Stomach (tissue), 9 donors: Measurements from ENCODE around the gene NR1I3. TPM values are rescaled to one million over a fixed set of nuclear protein-coding genes. Genes with fewer than 3 reads are reported as not detected.
A peak's percentile ranks its signal among the peaks of the same experiment; 100 is the strongest.

Experiments used
- DNase-seq, 2 donors: peaks; one replicate each; pipeline versions ENCODE4 v3.0.0 to v3.0.0-alpha.2; 2013 to 2019
- H3K27ac ChIP-seq, 5 donors: fragments of 200-600 bp in 4 of 5; sonication (generic) in 4 of 5; one replicate each; pipeline ENCODE4 v1.5.1; 2013 to 2019; ENCODE audit warnings: mild to moderate bottlenecking in 1 of 5, moderate library complexity in 1 of 5
- H3K27me3 ChIP-seq, 3 donors: fragments of 200-600 bp; sonication (generic); one replicate each; pipeline ENCODE4 v1.5.1; 2017 to 2019; ENCODE audit warnings: mixed run types in 1 of 3
- H3K36me3 ChIP-seq, 4 donors: fragments of 200-600 bp; sonication (generic); 1 replicate in 3 of 4; 2 replicates in 1 of 4; pipeline ENCODE4 v1.5.1; 2016 to 2019
- H3K4me1 ChIP-seq, 4 donors: fragments of 200-600 bp; sonication (generic); one replicate each; pipeline ENCODE4 v1.5.1; 2016 to 2019
- H3K4me3 ChIP-seq, 4 donors: fragments of 200-600 bp; sonication (generic) in 3 of 4; one replicate each; pipeline ENCODE4 v1.5.1; 2016 to 2019; ENCODE audit warnings: mild to moderate bottlenecking in 1 of 4
- H3K9me3 ChIP-seq, 4 donors: fragments of 200-600 bp; sonication (generic); one replicate each; pipeline ENCODE4 v1.5.1; 2016 to 2019
- EP300 ChIP-seq: sonication (generic); formaldehyde crosslinking; IDR thresholded peaks from one replicate; pipeline ENCODE4 v1.6.1; 2017; ENCODE audit warnings: antibody characterized with exemption
- POLR2A ChIP-seq, 4 donors: fragments of 450-650 bp; IDR thresholded peaks; one replicate each; pipeline ENCODE4 v1.6.1; 2016; ENCODE audit warnings: antibody characterized with exemption in 4 of 4, control low read depth in 2 of 4, mild to moderate bottlenecking in 1 of 4, moderate library complexity in 1 of 4
- POLR2AphosphoS5 ChIP-seq, 3 donors: sonication (generic); formaldehyde crosslinking; IDR thresholded peaks; one replicate each; pipeline ENCODE4 v1.6.1; 2016; ENCODE audit warnings: antibody characterized with exemption in 3 of 3
- WGBS, 5 donors: extraction: QIAGEN DNeasy Blood & Tissue Kit in 3 of 5; methylation state at CpG; one replicate each; pipeline versions ENCODE4 v1.1.5 to v1.1.7; 2013 to 2018; 5-methylcytosine and 5-hydroxymethylcytosine counted together
- intact Hi-C: fragments of 100-400 bp; cut with DNase I; formaldehyde crosslinking; loops from one replicate; pipeline ENCODE4 v1.15.1; 2023; ENCODE audit warnings: low total_unique reads
- polyA plus RNA-seq, 3 donors: library from polyadenylated mRNA; stranded (reverse); fragments of 200-250 nt; gene quantifications; one replicate each; pipeline ENCODE4 v1.2.3, GENCODE V29; 2013
- total RNA-seq, 5 donors: library from RNA; depleted of rRNA; stranded (reverse); fragments of >200 nt; gene quantifications; one replicate each; pipeline versions ENCODE4 v1.1.0 to v1.2.3, GENCODE V29; 2014 to 2016
- TF ChIP-seq, protein P1 (sequence below), 7 experiments: fragments of 450-650 bp in 4 of 7; fragments of 200-600 bp in 3 of 7; sonication (generic) in 3 of 7; IDR thresholded peaks; one replicate each; pipeline ENCODE4 v1.5.1; 2016 to 2019; ENCODE audit warnings: antibody characterized with exemption in 7 of 7, control low read depth in 2 of 7, mild to moderate bottlenecking in 1 of 7
- donor health status: healthy with polysubstance abuse.
- donor health status: Bipolar disorder and iron deficiency.
- donor health status: healthy.

The NR1I3 gene
- total and polyA plus RNA-seq, 8 donors: 0.55 TPM; not detected in 7

DNA sequence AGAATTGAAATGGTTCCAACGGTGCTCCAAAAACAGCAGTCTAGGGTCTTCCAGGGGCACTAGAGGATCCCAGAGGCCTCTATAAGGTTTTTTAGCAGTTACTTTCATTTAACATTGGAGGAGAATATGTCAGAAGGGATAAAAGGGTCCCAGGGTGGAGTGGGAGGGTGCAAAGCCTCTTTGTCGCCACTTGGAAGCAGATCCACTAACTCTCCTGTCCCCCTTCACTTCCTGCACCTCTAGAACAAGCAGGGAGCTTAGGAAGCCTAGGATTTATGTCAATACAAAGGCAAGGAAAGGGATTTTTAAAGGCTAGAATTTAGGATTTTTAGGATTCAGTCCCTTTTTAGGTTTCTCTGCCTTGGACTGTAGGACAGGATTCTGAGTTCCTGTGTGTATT lies 28.8 kb upstream of the NR1I3 start:
- Histone ChIP-seq H3K27me3 (peaks cover 0 to 6% (median 0%) of the 10 kb centered on the region in 3 donors), H3K9me3 (no peaks in the 10 kb centered on the region), H3K4me3 (no peak overlapping the region), H3K36me3 (no peaks in the 10 kb centered on the region), H3K27ac (no peak overlapping the region), H3K4me1 (peaks cover 0 to 12% (median 0%) of the 10 kb centered on the region in 4 donors)
- TF ChIP-seq POLR2A (IDR thresholded peaks at IDR 0.05) (no peak), POLR2AphosphoS5 (IDR thresholded peaks at IDR 0.05) (no peak), EP300 (no peak)
- WGBS, 5 donors: 70 to 76% (median 72%) methylated on average over 2 of the region's 2 CpGs
- intact Hi-C loops: no loop called here
- peak in 1 of 2 donors; percentile 28 for DNase-seq

DNA sequence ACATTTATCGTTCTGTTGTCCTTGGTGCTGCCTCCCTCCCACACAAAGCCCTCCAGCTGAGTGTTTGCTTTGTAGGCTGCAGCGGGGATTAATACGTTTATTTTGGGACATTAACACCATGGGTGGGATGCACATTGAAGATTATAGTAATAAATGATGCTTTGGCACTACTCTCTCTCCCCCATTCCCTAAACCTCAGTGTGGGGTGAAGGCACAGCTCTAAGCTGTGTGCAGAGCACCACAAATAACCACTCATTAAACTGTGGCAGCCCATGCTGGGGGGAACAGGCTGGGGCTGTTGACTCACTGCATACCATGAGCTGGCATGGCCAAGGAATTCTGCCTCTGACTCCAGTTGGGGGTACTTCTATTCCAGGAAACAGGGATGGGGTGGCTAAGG lies 28.2 kb upstream of the NR1I3 start:
- intact Hi-C loops: no loop called here
- Histone ChIP-seq H3K27ac (no peak overlapping the region), H3K9me3 (no peaks in the 10 kb centered on the region), H3K36me3 (no peaks in the 10 kb centered on the region), H3K4me3 (no peak overlapping the region), H3K27me3 (peaks cover 0 to 13% (median 0%) of the 10 kb centered on the region in 3 donors), H3K4me1 (peaks cover 0 to 15% (median 0%) of the 10 kb centered on the region in 4 donors)
- TF ChIP-seq EP300 (no peak), POLR2AphosphoS5 (IDR thresholded peaks at IDR 0.05) (no peak), POLR2A (IDR thresholded peaks at IDR 0.05) (no peak)
- TF ChIP-seq, protein P1, sequence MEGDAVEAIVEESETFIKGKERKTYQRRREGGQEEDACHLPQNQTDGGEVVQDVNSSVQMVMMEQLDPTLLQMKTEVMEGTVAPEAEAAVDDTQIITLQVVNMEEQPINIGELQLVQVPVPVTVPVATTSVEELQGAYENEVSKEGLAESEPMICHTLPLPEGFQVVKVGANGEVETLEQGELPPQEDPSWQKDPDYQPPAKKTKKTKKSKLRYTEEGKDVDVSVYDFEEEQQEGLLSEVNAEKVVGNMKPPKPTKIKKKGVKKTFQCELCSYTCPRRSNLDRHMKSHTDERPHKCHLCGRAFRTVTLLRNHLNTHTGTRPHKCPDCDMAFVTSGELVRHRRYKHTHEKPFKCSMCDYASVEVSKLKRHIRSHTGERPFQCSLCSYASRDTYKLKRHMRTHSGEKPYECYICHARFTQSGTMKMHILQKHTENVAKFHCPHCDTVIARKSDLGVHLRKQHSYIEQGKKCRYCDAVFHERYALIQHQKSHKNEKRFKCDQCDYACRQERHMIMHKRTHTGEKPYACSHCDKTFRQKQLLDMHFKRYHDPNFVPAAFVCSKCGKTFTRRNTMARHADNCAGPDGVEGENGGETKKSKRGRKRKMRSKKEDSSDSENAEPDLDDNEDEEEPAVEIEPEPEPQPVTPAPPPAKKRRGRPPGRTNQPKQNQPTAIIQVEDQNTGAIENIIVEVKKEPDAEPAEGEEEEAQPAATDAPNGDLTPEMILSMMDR (IDR thresholded peaks at IDR 0.05): no peak
- peak in 1 of 2 donors; percentile 26 for DNase-seq
- WGBS, 5 donors: 21 to 42% (median 34%) methylated on average over 3 of the region's 3 CpGs

DNA sequence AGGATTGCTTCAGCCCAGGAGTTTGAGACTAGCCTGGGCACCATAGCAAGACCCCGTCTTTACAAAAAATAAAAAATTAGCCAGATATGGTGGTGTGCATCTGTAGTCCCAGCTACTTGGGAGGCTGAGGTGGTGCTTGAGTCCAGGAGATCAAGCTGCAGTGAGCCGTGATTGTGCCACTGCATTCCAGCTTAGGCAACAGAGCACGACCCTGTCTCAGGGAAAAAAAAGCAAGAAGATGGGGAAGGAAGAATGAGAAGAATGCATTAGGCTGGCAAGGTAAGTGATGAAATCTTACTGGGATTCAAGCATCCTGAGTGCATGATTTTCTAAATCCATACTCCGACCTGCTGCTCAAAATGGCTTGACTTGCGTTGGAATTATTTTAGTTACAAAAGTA lies 27.3 kb upstream of the NR1I3 start:
- TF ChIP-seq EP300: no peak
- TF ChIP-seq, protein P1 (IDR thresholded peaks at IDR 0.05): no peak
- no peak for TF ChIP-seq POLR2AphosphoS5 (IDR thresholded peaks at IDR 0.05)
- no peak for TF ChIP-seq POLR2A (IDR thresholded peaks at IDR 0.05)
- Histone ChIP-seq H3K27me3 (peaks cover 0 to 21% (median 4%) of the 10 kb centered on the region in 3 donors), H3K27ac (no peak overlapping the region), H3K4me1 (peaks cover 0 to 20% (median 0%) of the 10 kb centered on the region in 4 donors), H3K36me3 (no peaks in the 10 kb centered on the region), H3K9me3 (no peaks in the 10 kb centered on the region), H3K4me3 (no peak overlapping the region)
- 77 to 84% (median 80%) methylated on average over 5 of the region's 5 CpGs for WGBS, 5 donors
- intact Hi-C loops: no loop called here
- DNase-seq: no peak

DNA sequence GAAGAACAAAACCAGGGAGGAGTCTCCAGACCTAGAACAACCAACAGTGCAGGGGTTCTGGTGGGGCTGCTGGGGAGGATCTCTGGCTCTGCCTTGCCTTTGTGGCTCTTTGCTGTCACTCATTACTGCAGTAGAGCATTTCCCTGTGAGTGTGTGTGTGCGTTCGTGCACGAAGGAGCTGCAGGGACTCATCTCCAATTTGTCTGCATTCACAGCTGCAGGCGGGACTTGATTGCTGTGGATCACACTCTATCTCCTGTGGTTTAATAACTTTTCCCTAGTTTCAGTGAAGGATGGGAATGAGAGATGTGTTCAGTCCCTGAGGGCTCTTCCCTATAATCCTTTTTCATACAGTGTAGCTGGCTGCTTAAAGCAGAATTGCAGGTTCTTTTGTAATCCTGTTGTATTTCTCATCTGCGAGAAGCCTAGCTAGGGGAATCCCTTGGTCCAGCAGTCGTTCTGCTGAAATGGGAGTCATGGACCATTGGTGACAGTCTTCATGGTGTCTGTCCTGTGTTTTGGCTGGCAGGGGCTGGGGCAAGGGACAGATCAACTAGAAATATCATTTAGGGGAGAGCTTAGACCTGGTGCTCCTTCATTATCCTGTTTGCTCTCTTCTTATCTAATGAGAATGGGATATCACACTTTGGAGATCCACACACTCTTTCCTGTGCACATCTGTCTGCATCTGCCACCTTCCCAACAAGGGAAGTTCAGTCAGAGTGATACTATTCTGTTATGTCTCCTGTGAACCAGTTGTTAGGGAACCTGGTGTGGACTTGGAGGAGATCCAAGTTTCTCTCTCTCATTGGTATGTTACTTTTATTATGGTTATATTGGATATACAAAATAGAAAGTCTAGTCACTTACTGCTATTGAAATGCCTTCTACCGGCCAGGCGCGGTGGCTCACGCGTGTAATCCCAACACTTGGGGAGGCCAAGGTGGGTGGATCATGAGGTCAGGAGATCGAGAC lies 23.5 kb upstream of the NR1I3 start:
- Histone ChIP-seq H3K4me1 (peaks cover 8 to 27% (median 12%) of the 10 kb centered on the region in 4 donors), H3K27me3 (peaks cover 0 to 59% (median 29%) of the 10 kb centered on the region in 3 donors), H3K4me3 (no peak overlapping the region), H3K36me3 (no peaks in the 10 kb centered on the region), H3K27ac (no peak overlapping the region), H3K9me3 (peaks cover 0 to 12% (median 11%) of the 10 kb centered on the region in 4 donors)
- WGBS, 5 donors: 61 to 73% (median 64%) methylated on average over 12 of the region's 12 CpGs
- TF ChIP-seq POLR2A (IDR thresholded peaks at IDR 0.05) (no peak), POLR2AphosphoS5 (IDR thresholded peaks at IDR 0.05) (no peak), EP300 (no peak)
- TF ChIP-seq, protein P1 (IDR thresholded peaks at IDR 0.05): no peak
- peak in 1 of 2 donors; percentile 49 for DNase-seq
- intact Hi-C loops: no loop called here
